Stimulated activated CD8-positive, alpha-beta memory T cell treated with anti-CD3 and anti-CD28 coated beads, Interleukin-7, amount 100 ng/mL, for 24 hours (primary cell): ENCODE measurements around the gene SYPL1.

Experiments used
- DNase-seq: peaks from one replicate; pipeline ENCODE4 v3.0.0-alpha.2; 2020; ENCODE audit warnings: low read depth

Gene SYPL1

DNA sequence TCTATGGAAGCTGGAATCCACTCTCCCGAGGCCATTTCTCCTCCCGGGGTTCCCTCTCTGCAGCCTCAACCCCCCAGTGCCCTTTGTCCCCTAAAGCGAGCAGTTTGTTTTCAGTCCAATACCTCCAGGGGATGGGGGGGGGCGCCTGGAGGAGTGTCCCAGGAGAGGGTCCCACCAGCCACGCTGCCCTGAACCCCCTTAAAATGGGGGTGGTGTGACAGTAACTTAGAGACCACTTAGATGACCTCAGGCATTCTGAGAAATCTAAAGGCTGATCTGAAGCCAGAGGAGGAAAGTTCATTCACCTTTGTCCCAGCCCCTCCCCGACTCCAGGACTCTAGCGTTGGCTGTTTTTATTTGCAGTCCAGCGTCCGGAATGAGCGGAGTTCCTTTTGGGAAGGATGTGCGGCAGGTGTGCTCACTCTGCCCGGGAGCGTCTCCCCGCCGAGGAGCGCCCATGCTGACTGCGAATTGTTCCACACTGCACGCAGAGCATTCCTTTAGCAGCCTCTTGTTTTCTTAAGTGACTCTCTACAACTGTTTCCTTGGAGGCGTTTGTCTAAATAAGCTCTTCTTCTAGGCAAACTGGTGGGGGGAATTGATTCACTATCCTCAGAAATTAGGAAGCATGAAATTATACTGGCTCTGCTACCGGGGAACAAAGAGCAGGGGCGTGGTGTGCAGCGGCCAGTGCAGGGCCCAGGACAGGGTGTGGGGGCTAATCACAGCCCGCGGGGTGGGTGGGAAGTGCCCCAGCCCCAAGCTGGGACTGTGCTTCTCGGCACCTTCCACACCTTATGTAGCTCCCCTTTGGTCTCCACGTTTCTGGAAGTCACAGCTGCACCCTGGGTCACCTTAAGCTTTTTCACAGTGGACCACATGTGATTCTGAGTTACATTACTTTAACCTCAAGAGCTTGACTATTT lies 46.3 kb downstream of the SYPL1 start:
- no peak for DNase-seq

DNA sequence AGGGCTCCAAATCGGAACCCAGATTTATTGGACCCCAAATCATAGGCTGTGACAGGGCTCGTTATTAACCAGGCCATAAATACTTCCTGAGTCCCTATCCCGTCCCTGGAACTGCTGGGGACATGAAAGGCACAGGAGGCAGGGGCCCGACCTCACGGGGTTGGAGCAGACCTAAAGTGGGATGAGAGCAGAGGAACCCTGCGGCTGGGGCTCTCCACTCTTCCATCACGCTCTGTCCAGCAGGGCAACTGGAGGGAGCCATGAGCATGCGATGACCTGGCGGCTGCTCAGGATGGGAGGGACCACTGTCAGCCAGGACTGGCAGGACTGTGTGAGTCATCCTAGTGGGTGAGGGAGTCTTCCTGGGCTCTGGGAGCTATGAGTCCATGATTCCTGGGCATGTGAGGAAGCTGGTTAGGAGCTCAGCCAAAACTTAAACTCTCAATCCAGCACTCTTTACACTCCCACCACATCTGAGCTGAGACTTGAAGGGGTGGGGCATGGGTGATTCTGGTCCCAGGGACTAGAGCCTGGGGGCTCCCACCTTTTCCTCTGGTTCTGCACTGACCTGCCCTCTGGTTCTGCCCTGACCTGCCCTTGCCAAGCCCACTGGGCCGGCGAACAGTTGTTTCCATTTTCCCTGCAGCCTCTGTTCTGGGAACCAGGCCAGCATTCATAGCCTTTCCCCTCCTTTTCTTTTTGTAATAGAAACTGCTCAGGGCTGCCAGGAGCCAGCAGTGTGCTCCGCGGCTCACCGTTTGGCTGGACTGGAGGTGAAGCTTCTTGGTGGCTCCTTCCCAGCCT lies 47.1 kb downstream of the SYPL1 start:
- no peak for DNase-seq

DNA sequence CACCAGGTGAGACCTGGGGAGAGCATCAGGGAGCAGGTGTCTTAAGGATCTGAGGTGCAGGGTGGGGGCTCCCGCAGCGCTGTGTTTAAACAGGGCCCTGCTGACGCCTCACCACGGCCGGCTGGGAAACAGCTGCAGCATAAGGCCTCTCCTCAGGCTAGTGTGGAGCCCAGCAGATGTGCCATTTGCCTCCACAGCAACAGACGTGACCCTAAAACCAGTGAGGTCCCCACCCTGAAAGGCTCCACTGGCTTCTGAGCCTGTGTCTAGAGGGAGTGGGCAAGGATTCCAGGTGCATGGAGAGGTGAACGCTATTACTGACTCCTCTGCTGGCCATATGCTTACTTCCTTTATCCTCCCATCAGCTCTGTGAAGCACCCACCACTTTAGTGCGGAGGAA lies 47.8 kb downstream of the SYPL1 start:
- DNase-seq: no peak

DNA sequence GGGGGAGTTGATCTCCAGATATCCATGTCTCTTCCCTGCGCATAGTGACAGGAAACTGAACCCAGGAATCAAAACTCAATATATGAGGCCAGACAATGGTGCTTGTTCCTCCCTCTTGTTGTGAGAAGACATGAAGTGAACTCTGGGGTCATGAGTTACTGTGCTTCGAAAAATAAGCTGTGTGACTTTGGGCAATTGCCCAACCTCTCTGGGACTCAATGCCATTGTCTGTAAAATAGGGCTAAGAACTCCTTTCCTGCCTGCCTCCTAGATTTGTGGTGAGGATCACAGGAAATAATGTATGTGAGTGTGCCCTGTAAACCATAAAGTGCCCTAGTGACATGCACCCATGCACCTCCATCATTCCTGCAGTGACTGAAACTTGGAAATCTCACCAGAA lies 48.4 kb downstream of the SYPL1 start:
- DNase-seq: no peak

DNA sequence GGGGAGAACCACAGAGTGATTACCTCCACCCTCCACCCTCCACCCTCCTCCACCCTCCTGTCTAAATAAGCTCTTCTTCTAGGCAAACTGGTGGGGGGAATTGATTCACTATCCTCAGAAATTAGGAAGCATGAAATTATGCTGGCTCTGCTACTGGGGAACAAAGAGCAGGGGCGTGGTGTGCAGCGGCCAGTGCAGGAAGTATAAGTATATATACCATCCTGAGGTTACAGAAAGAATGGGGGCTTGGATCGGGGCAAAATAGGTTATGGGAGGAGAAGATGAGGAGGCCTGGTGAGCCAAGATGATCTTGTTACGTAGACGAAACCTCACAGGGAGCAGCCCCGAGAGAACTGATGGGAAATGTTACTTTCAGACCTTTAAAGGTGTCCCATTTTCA lies 49.1 kb downstream of the SYPL1 start:
- DNase-seq: no peak

DNA sequence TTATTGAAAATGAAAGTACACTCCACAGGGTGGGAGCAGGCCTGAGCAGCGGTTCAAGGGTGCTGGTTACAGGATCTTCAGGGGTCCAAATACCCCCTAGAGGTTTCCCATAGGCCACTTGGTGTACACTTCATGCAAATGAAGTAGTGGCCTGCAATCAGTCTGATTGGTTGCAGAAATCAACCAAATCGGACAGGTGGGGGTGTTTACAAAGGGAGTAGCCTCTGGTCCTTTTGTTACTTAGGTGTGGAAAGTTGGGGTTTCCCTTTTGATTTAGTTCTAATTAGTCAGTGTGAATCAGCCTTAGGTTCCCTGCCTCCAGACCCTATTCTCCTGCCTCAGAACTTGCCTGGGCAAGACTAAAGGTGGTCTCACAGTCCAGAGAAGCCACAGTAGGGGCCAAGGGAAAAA lies 49.6 kb downstream of the SYPL1 start:
- no peak for DNase-seq

DNA sequence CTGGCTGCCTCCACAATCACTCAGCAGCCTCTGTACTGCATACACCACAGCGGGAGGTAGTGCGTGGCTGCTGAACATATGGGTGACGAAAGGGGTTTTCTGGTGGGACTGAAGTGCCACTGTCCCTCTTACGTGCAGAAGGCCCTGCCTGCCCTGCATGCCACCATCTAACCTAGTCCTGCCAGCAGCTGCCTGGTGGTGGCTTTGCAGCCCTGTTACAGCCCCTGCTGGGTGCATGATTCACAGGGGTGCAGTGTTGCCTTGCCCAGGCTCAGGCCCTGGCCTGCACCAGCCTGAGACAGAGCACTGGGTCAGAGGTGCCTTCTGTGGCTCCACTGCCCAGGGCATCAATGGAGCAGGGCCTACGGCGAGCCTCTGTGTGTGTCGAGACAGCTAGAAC lies 50.1 kb downstream of the SYPL1 start:
- DNase-seq: no peak

DNA sequence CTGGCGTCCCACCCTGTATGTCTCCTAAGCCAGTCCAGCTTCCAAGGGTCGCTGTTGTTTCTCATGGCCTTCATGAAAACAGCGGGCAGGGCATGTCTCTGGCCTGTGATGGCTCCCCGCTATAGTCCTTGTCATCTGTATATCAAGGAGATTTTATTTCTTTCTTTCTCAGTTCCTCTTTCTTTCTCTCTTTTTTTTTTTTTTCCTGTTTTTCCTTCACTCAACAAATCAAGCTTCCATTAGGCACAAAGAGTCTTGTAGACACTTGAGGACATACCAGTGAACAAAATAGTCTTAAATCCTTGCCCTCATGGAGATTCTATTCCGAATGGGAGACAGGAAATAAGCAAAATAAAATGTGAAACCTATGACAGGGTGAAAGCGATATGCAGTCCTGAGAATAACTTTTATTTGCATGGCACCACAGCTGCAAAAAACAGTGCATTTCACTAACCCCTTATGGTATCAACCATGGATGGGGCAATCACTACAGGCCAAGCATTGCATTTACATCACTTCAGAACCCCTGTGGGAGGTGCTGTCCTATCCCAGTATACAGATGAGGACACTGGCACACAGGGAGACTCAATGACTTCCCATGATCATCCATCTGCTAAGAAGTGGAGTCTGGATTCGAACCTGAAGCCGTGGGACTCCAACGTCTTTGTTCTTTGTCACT lies 50.7 kb downstream of the SYPL1 start:
- no peak for DNase-seq

DNA sequence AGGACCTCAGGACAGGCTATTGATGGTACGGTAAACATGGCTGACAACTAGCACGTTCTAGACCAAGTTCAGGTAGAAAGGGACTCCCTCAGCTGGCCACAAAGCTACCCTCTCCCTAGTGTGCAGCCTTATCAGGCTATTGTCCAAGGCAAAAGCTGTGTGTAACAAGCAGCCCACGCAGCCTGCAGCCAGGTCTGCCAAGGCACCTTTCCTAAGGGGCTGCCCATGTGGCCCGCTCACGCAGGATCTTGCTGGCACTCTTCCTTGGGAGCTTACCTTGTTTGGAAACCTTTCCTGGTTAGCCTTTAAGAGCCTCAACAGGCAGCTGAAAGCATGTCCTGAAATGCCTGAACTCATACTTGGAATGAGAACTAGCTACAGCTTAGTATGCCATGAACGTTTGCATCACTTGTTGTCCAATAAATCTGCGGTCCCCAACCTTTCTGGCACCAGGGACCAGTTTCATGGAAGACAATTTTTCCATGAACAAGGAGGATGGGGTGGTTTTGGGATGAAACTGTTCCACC lies 51.7 kb downstream of the SYPL1 start:
- no peak for DNase-seq

DNA sequence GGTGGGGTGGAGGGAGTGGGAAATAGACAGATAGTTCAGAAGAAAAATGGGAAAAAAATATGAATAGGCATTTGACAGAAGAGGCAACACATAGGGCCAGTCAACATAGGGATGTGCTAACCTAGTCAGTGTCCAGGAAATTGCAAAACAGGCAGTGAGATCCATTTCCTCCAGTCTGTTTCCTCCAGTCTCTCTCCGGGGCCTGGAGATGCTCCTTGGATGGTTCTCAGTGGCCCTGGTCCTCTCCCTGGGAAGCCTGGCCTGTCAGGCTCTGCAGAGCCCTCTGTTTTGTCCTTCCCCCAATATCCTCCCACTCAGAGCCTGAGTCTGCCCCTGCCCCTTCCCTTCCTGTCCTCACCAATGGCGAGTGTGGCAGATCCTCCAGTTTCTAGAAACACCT lies 52.6 kb downstream of the SYPL1 start:
- DNase-seq: no peak

DNA sequence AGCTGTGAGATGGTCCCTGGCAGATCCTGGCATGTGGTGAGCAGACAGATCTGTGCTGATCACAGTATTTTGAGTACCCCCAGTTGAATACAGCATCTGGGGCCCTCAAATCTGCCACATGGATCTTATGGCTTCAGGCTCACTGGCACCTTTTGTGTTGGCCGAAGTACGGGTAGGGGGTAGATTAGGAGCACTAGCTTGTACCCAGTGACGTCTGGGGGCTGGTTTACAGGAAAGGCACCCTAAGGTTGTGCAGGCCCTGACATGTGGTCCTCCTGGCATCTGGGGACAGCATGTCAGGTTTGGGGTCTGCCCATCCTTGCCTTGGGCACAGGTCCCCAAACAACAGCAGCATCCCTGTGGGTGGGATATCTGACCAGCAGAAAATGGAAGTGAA lies 53.2 kb downstream of the SYPL1 start:
- no peak for DNase-seq

DNA sequence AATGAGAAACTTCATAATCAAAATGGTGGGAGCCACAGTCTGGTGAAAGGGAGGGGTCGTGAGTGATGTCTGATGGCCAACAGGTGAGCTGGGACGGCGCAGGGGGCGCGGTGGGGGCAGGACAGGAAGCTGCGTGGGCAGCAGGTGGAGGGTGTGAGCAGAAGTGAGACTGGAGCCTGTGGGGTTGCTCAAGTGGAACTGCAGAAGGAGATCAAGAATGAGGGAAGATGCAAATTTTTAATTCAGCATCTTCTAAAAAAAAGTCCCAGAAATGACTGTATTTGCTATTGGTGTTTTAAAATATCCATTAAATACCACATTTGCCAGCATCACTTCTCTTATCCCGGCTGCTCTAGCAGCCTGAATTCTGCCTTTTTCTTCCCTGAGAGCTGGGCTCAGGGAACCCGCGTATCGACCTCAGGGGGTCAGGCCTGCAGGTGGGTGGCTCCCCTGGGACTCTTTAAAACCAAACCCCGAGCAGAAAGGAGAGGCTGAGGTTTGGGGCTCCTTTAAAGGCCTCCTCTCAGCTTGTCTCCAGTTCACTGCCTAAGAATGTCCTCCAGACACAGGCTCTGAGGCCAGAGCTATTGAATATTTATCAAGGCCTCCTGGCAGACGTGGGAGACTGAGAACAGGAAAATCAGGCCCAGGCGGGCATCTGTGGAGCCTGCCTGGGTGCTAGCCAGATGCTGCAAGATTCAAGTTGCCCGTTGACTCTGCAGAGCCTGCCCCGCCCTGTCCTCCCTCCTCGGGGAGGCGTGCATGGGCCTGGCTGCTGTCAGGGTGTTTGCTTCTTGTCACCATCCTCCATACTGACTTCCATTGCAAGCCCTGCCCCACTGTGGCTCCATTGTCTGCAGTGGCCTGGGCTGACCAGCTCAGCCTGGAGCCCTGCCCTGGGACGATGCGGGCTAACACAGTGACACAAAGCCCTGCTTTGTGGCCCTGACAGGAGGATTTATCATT lies 53.9 kb downstream of the SYPL1 start:
- DNase-seq: no peak

DNA sequence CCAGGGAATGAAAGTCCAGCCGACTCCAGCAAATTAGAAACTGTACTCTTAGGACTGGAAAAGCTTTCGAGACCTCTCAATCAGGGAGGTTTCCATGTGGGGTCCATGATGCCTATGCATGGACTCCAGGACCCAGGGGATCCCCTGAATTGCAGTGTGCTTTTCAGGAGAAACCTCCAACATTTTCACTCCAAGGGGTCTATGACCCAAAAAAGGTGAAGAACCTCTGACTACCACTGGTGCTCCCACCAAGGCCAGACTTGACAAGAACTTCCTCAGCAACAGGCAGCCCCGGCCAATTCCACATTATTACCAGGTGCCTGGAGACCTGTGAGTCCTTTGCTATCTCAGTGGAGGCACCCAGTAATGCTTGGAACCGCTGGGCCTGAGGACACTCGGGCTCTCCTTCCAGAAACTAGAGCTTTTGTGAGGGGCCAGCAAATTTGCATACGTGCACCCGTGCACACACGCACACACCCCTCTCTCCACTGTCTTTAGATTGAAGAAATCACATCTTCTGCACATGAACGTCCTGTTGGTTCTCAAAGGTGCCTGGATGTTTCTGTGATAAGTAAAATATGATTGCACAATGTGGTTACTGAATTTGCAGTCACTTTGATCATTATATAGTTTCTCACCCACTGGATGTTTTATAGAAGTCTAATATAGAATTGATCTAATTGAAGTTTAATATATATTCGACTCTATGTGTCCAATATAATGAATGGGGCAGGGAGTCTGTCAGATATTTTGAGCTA lies 54.7 kb downstream of the SYPL1 start:
- DNase-seq: no peak

DNA sequence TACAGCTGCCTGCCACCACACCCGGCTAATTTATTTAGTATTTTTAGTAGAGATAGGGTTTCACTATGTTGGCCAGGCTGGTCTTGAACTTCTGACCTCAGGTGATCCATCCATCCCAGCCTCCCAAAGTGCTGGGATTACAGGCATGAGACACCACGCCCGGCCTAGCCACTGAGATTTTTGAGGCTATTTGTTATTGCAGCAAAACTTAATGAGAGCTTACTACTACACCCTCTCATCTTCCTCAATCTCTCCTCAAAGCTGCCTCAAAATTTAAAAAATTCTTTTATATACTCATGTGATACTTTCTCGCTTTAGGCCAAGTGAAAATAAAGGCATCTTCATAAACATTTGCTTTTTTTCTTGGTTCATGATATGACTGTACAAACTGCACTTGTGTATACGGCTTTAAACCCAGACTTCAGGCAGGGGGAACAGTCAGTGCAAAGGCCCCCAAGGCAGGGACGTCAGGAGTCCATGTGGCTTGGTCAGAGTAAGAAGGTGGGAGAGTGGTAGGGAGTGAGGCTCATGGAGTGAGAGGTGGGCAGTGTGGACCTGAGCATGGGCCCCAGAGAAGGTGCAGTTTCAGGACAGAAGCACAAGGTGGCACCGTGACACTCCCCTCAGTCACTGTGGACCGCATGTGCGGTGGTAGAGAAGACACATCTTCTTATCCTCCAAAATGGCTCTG lies 55.5 kb downstream of the SYPL1 start:
- DNase-seq: peak; percentile 37

DNA sequence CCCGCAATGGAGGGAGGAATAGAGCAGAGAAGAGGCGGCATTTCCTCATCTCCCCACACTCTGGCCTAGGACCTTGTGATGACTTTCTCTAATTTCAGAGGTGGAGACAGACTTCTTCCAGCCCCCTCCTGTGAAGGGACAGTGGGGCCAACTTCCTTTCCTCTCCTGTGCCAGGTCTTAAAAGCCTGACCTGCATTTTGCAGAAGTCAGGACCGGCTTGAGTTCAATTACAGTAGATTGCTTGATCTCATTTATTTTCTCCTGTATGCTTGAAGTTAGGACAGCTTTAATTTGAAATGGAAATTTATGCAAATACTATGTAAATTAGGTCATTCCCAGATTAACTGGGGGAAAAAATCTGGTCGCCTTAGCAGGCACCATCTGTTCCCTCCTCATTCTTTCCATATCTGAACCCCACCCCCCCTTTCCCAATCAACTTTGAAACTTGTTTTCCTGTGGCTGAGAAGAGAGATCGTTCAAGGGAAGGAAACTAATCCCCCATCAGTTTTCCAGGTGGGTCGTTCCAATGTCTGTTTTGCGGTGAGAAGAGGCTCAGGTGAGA lies 57.1 kb downstream of the SYPL1 start:
- no peak for DNase-seq

DNA sequence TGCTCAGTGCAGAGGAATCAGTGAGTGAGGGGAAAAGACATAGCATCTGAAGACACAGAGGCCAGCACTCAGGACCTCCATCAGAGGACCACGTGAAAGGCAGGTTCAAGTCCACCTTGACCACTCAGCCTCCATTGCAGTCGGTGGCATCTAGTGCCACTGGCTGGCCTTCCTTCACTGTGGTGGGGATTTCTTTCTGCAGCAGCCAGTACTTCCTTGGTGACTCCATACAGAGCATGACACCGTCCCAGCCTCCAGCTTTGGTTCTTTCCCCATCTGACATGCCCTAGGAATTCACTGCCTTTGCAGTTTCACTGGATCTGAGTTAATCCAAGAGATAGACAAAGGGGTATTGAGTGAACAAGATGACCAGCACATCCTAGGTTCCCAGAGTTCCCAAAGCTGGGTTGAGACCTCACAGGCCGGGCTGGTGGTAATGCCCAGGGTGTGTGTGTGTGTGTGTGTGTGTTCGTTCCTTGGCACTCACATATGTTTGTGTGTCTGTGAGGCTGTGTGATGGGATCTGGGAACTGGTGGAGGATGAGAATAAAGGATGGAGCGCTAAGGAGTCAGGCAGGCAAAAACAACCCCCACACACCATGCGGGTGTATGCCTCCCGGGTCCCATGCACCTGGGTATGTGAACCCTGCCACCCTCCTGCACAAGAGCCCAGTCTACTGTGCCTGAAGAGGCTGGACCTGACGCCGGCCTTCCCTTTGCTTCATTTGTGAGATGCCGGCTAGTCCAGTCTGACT lies 57.8 kb downstream of the SYPL1 start:
- no peak for DNase-seq

DNA sequence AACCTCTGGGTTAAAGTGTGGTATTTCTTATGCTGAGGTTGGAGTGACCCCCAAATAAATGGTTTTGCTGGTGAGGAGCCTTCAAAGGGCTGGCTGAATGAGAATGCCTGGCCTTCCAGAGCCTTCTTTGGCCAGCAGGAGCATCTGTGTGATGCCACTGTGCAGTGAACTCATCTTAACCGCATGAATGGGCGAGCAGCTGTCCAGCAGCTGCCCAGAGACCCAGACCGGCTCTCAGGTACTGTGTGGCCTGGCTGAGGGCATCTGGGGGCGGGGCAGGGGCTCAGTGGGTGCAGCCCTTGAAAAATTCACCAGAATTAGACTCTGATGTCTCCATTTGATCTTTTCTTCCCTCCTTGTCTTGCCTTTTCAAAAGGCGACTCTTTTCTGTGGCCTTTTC lies 59.0 kb downstream of the SYPL1 start:
- DNase-seq: no peak

DNA sequence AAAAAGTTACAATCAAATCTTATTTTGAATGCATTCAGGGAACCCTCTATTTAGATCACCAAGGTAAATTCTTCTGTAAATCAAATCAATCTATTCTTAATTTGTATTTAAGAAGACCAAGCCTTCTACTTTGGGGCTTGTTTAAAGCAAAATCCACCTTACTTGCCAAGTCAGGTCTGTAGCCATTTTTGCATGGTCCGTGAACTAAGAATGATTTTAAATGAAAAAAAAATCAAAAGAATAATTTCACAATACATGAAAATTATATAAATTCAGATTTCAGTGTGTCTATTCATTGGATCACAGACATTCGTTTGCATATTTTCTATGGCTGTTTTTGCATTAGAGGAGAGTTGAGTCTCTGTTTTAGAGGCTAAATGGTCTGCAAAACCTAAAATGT lies 59.4 kb downstream of the SYPL1 start:
- no peak for DNase-seq

DNA sequence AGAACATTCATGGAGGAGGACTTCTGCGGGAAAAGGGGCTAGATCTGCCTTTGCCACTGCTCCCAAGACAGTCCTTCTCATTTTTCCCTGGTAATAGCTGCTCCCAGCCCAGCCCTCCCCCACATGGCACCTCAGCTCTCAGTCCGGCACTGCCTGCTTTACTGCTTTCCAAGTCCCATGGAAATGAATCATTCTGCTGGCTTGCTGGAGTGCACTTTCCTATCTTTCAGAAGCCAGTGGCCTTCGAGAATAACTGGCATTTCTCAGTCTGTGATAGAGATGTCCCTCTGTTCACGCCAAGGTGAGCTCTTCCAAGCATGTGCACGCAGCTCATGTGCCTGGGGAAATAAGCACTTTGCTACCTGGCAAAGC lies 61.4 kb downstream of the SYPL1 start:
- no peak for DNase-seq
